Vagina (tissue), 2 donors: ENCODE data around the gene CDH9.

Experiments
- POLR2A ChIP-seq, 2 donors: fragments of 450-650 bp; IDR thresholded peaks; one replicate each; pipeline ENCODE4 v1.6.1; 2017; ENCODE audit warnings: antibody characterized with exemption in 2 of 2, mild to moderate bottlenecking in 2 of 2, moderate library complexity in 2 of 2
- POLR2AphosphoS5 ChIP-seq, 2 donors: sonication (generic); formaldehyde crosslinking; IDR thresholded peaks; one replicate each; pipeline ENCODE4 v1.9.0; 2017; ENCODE audit warnings: antibody characterized with exemption in 2 of 2, mild to moderate bottlenecking in 2 of 2, low read depth in 1 of 2; ENCODE audit not compliant: insufficient read depth in 1 of 2
- TF ChIP-seq, protein P1 (sequence below), 3 experiments: fragments of 450-650 bp in 2 of 3; fragments of 200-600 bp in 1 of 3; sonication (generic) in 1 of 3; IDR thresholded peaks; one replicate each; pipeline ENCODE4 v1.5.1; 2017 to 2019; ENCODE audit warnings: antibody characterized with exemption in 3 of 3, mild to moderate bottlenecking in 2 of 3, moderate library complexity in 2 of 3

DNA sequence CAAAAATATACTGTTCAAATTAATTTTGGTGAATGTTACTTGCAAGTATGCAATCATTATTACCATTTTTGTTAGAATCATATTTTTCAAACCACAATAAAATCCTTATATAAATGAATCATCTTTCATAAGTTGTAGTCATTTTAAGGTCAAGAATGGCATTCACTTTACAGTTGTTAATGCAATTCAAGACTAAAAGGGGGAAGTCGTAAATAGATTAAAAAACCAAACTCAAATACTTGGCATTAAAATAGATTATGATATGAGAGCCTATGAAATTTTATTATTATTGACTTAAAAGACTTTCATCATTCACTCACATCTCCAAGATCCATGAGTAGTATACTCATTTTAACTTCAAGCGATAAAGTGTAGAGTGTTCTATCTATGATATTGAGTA lies 11.6 kb downstream of the CDH9 start:
- TF ChIP-seq, protein P1, sequence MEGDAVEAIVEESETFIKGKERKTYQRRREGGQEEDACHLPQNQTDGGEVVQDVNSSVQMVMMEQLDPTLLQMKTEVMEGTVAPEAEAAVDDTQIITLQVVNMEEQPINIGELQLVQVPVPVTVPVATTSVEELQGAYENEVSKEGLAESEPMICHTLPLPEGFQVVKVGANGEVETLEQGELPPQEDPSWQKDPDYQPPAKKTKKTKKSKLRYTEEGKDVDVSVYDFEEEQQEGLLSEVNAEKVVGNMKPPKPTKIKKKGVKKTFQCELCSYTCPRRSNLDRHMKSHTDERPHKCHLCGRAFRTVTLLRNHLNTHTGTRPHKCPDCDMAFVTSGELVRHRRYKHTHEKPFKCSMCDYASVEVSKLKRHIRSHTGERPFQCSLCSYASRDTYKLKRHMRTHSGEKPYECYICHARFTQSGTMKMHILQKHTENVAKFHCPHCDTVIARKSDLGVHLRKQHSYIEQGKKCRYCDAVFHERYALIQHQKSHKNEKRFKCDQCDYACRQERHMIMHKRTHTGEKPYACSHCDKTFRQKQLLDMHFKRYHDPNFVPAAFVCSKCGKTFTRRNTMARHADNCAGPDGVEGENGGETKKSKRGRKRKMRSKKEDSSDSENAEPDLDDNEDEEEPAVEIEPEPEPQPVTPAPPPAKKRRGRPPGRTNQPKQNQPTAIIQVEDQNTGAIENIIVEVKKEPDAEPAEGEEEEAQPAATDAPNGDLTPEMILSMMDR (IDR thresholded peaks at IDR 0.05), result no peak
- TF ChIP-seq POLR2A (IDR thresholded peaks at IDR 0.05), result no peak
- TF ChIP-seq POLR2AphosphoS5 (IDR thresholded peaks at IDR 0.05; ENCODE audit: insufficient read depth in 1 of 2, low read depth in 1 of 2), result no peak
